WTC11 (cell line): Measurements from ENCODE around the gene ACSL5. TPM values are rescaled to one million over a fixed set of nuclear protein-coding genes. Genes with fewer than 3 reads are reported as not detected.

Experiments used
- ATAC-seq: fragments of 200-7000 bp; cut with Tn5 transposase; 2 replicates; pipeline ENCODE4 v1.10.0; 2021; ENCODE audit warnings: mild to moderate bottlenecking, moderate library complexity
- CTCF ChIA-PET: fragments of 300-600 bp; sonication (Branson Sonifier 250); formaldehyde crosslinking; loops from one replicate; lab custom pipeline; 2021; ENCODE audit warnings: antibody characterized with exemption; lab: Charles Lee
- POLR2A ChIA-PET: fragments of 350-600 bp; sonication (Branson Sonifier 250); formaldehyde crosslinking; loops from one replicate; lab custom pipeline; 2021; ENCODE audit warnings: antibody characterized with exemption; lab: Charles Lee
- DNase-seq: peaks from one replicate; pipeline ENCODE4 v3.0.0; 2021; ENCODE audit warnings: low spot score
- H3K27ac Mint-ChIP-seq: 2 replicates; pipeline ENCODE4 v1.8.0; 2021; ENCODE audit warnings: mixed read lengths
- H3K27me3 Mint-ChIP-seq: 2 replicates; pipeline ENCODE4 v1.8.0; 2021; ENCODE audit warnings: low read depth, mild to moderate bottlenecking, moderate library complexity, mixed read lengths
- H3K36me3 Mint-ChIP-seq: 2 replicates; pipeline ENCODE4 v1.8.0; 2021; ENCODE audit warnings: mixed read lengths
- H3K4me1 Mint-ChIP-seq: 2 replicates; pipeline ENCODE4 v1.8.0; 2022; ENCODE audit warnings: mixed read lengths
- H3K4me3 Mint-ChIP-seq: 2 replicates; pipeline ENCODE4 v1.8.0; 2021; ENCODE audit warnings: mild to moderate bottlenecking, moderate library complexity, mixed read lengths
- H3K9me3 Mint-ChIP-seq: 2 replicates; pipeline ENCODE4 v1.8.0; 2021; ENCODE audit warnings: mixed read lengths
- AR ChIP-seq: fragments of 250-450 bp; sonication (Bioruptor Pico); IDR thresholded peaks from 2 replicates; pipeline ENCODE4 v1.9.0; 2021; ENCODE audit warnings: mild to moderate bottlenecking
- CDX4 ChIP-seq: fragments of 250-450 bp; sonication (Bioruptor Pico); IDR thresholded peaks from 2 replicates; pipeline ENCODE4 v1.9.0; 2021; ENCODE audit warnings: moderate library complexity, mild to moderate bottlenecking, inconsistent platforms, borderline replicate concordance
- CTCF ChIP-seq: fragments of 200-600 bp; IDR thresholded peaks from 2 replicates; pipeline ENCODE4 v1.8.0; 2022; ENCODE audit warnings: antibody characterized with exemption
- E2F4 ChIP-seq: sonication (generic); formaldehyde crosslinking; IDR thresholded peaks from 2 replicates; pipeline ENCODE4 v1.8.1; 2022; ENCODE audit warnings: low read depth, mild to moderate bottlenecking, moderate library complexity, missing genetic modification reagents, borderline replicate concordance
- ESRRA ChIP-seq: sonication (generic); formaldehyde crosslinking; IDR thresholded peaks from 2 replicates; pipeline ENCODE4 v1.8.1; 2022; ENCODE audit warnings: mild to moderate bottlenecking, missing genetic modification reagents, borderline replicate concordance
- GRHL2 ChIP-seq: fragments of 250-450 bp; sonication (Bioruptor Pico); IDR thresholded peaks from 2 replicates; pipeline ENCODE4 v1.8.0; 2022; ENCODE audit warnings: mild to moderate bottlenecking, moderate library complexity; ENCODE audit not compliant: insufficient replicate concordance, severe bottlenecking
- GTF2I ChIP-seq: fragments of 250-450 bp; sonication (Bioruptor Pico); conservative IDR thresholded peaks from 2 replicates; pipeline ENCODE4 v1.4.0; 2021; ENCODE audit warnings: mild to moderate bottlenecking
- JAZF1 ChIP-seq: fragments of 250-450 bp; sonication (Bioruptor Pico); IDR thresholded peaks from 2 replicates; pipeline ENCODE4 v1.9.0; 2021; ENCODE audit warnings: moderate library complexity, mild to moderate bottlenecking, inconsistent platforms
- JUN ChIP-seq: sonication (generic); formaldehyde crosslinking; IDR thresholded peaks from 2 replicates; pipeline ENCODE4 v1.8.0; 2023; ENCODE audit warnings: mild to moderate bottlenecking, missing genetic modification reagents
- MXD4 ChIP-seq: fragments of 250-450 bp; sonication (Bioruptor Pico); IDR thresholded peaks from 2 replicates; pipeline ENCODE4 v1.8.0; 2021; ENCODE audit warnings: mild to moderate bottlenecking, moderate library complexity, borderline replicate concordance
- NR1H2 ChIP-seq: sonication (generic); formaldehyde crosslinking; IDR thresholded peaks from 2 replicates; pipeline ENCODE4 v1.9.0; 2021; ENCODE audit warnings: mild to moderate bottlenecking, moderate library complexity, missing genetic modification reagents
- NR2C2 ChIP-seq: sonication (generic); formaldehyde crosslinking; IDR thresholded peaks from 2 replicates; pipeline ENCODE4 v1.8.0; 2022; ENCODE audit warnings: mild to moderate bottlenecking, missing genetic modification reagents
- NR3C1 ChIP-seq: sonication (generic); formaldehyde crosslinking; conservative IDR thresholded peaks from 2 replicates; pipeline ENCODE4 v1.8.1; 2023; ENCODE audit warnings: low read depth, mild to moderate bottlenecking, missing genetic modification reagents
- RORB ChIP-seq: fragments of 250-450 bp; sonication (Bioruptor Pico); IDR thresholded peaks from 2 replicates; pipeline ENCODE4 v1.9.0; 2021; ENCODE audit warnings: mild to moderate bottlenecking
- SMAD4 ChIP-seq: sonication (generic); formaldehyde crosslinking; IDR thresholded peaks from 2 replicates; pipeline ENCODE4 v1.8.0; 2022; ENCODE audit warnings: mild to moderate bottlenecking, missing genetic modification reagents
- SOX15 ChIP-seq: fragments of 250-450 bp; sonication (Bioruptor Pico); IDR thresholded peaks from 2 replicates; pipeline ENCODE4 v1.9.0; 2021; ENCODE audit warnings: mild to moderate bottlenecking
- USF2 ChIP-seq: sonication (generic); formaldehyde crosslinking; IDR thresholded peaks from 2 replicates; pipeline ENCODE4 v1.8.1; 2023; ENCODE audit warnings: mild to moderate bottlenecking, missing genetic modification reagents, moderate library complexity
- ZNF219 ChIP-seq: sonication (generic); formaldehyde crosslinking; IDR thresholded peaks from 2 replicates; pipeline ENCODE4 v1.8.0; 2023; ENCODE audit warnings: missing genetic modification reagents, mild to moderate bottlenecking, borderline replicate concordance
- ZNF416 ChIP-seq: fragments of 250-450 bp; sonication (Bioruptor Pico); IDR thresholded peaks from 2 replicates; pipeline ENCODE4 v1.9.0; 2021; ENCODE audit warnings: mild to moderate bottlenecking, inconsistent platforms
- ZNF423 ChIP-seq: fragments of 250-450 bp; sonication (Bioruptor Pico); IDR thresholded peaks from 2 replicates; pipeline ENCODE4 v2.1.2; 2022; ENCODE audit warnings: mild to moderate bottlenecking, moderate library complexity
- ZNF671 ChIP-seq: fragments of 250-450 bp; sonication (Bioruptor Pico); IDR thresholded peaks from 2 replicates; pipeline ENCODE4 v1.8.0; 2021; ENCODE audit warnings: mild to moderate bottlenecking
- total RNA-seq: library from RNA; stranded (reverse); gene quantifications from 3 replicates; pipeline ENCODE4 v1.2.3, GENCODE V29; 2021

The ACSL5 gene
- total RNA-seq, 1 experiment from 2014 or later = 0.22 TPM

- no peak for TF ChIP-seq NR3C1 (CRISPR knock-in tag)
- TF ChIP-seq USF2 = no peak
- no peak for TF ChIP-seq ESRRA (CRISPR knock-in tag)
Observed at GRCh38 chr10:112366992-112367391, 6.9 kb upstream of the ACSL5 start (continued).

- TF ChIP-seq ZNF671 (CRISPR knock-in tag) (no peak), ZNF423 (CRISPR knock-in tag) (no peak), JAZF1 (CRISPR knock-in tag) (no peak), AR (CRISPR knock-in tag) (no peak), NR2C2 (CRISPR knock-in tag) (no peak), E2F4 (no peak), CTCF (no peak), SMAD4 (CRISPR knock-in tag) (no peak), RORB (no peak), JUN (CRISPR knock-in tag) (no peak)
- Mint-ChIP-seq H3K27me3 (no peaks in the 10 kb centered on the region; the same call in 1 of the 2 replicates), H3K36me3 (peaks cover 2% of the 10 kb centered on the region; the same call in 1 of the 2 replicates), H3K4me1 (no peaks in the 10 kb centered on the region), H3K27ac (no peak overlapping the region), H3K9me3 (peaks cover 17% of the 10 kb centered on the region), H3K4me3 (no peak overlapping the region)
- POLR2A ChIA-PET = no interaction called here
- DNase-seq (no peak), ATAC-seq (no peak)
- CTCF ChIA-PET = interaction anchor here (0.7 kb wide), 1 partner anchor 60 kb away, joined by 3 read pairs; no protein-coding TSS in a partner anchor
Observed at GRCh38 chr10:112367516-112367915, 6.4 kb upstream of the ACSL5 start.

- DNase-seq (no peak), ATAC-seq (no peak)
- Mint-ChIP-seq H3K27me3 (no peaks in the 10 kb centered on the region; the same call in 1 of the 2 replicates), H3K4me3 (no peak overlapping the region), H3K36me3 (peaks cover 2% of the 10 kb centered on the region; the same call in 1 of the 2 replicates), H3K9me3 (peaks cover 20% of the 10 kb centered on the region), H3K4me1 (no peaks in the 10 kb centered on the region; the same call in 1 of the 2 replicates), H3K27ac (no peak overlapping the region)
- ChIA-PET CTCF (no interaction called here), POLR2A (interaction anchor here (0.7 kb wide), 1 partner anchor 1287 kb away, joined by 3 read pairs; no protein-coding TSS in a partner anchor)
- TF ChIP-seq ESRRA (CRISPR knock-in tag) (no peak), NR1H2 (no peak), SOX15 (CRISPR knock-in tag) (no peak), ZNF423 (CRISPR knock-in tag) (no peak), ZNF416 (CRISPR knock-in tag) (no peak), GRHL2 (CRISPR knock-in tag) (no peak), GTF2I (CRISPR knock-in tag) (no peak), CDX4 (no peak), ZNF219 (CRISPR knock-in tag) (no peak), ZNF671 (CRISPR knock-in tag) (no peak), MXD4 (no peak), E2F4 (no peak)
Observed at GRCh38 chr10:112369495-112370423, 4.2 kb upstream of the ACSL5 start.
